ENCODE results near the gene ASIC2.

The ASIC2 gene

DNA sequence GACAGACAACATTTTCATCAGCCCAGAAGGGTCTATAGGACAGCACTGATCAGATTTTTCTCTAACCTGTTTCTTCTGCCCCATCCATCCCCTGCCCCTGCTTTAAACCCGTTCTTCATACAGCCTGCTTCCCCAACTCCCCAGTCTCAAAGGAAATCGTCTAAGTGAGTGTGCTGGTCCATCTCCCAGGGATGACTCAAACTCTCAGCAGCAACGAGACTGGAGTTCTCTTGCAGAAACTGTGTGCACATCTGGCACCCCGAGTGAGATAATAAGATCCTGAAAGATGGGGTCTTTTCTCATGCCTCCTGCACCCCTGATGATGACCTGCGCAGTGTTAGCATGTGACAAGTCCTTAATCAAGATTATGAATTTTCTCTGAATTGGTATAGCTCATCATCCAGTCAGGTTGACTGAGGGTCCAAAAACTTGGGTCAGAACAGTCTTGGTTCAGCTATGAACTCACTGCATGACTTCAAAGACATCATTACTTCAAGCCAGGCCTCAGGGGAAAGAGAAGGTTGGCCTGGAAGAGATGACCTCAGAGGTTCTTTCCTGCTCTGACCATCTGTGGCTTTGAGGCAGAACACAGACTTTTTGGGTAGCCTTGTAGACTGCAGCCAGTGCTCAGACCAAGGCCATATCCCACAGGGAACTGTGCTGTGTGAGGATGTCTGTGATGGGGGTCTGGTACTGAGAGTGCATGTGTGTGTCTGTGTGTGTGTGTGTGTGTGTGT lies 183.6 kb downstream of the ASIC2 start:
- no peak for DNase-seq

- no peak for DNase-seq
Observed at GRCh38 chr17:33106525-33107165, 186.4 kb downstream of the ASIC2 start.

- no peak for DNase-seq
Observed at GRCh38 chr17:33105911-33106310, 187.2 kb downstream of the ASIC2 start.

DNA sequence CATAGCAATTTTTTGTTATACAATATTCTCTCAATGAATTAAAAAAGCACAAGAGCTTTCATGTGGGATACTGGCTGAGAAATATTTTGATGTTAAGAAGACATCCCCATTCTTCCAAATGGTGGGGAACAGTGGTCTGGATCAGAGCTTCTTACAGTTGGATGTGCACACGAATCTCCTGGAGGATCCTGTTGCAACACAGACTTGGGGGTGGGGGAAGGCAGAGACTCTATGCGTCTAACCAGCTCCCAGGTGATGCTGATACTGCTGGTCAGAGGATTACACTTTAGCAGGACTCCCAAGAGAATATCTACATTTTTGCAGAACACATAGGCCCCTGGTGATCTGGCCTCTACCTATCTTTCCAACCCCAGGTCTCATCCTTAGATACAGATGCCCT lies 193.2 kb downstream of the ASIC2 start:
- no peak for DNase-seq

DNA sequence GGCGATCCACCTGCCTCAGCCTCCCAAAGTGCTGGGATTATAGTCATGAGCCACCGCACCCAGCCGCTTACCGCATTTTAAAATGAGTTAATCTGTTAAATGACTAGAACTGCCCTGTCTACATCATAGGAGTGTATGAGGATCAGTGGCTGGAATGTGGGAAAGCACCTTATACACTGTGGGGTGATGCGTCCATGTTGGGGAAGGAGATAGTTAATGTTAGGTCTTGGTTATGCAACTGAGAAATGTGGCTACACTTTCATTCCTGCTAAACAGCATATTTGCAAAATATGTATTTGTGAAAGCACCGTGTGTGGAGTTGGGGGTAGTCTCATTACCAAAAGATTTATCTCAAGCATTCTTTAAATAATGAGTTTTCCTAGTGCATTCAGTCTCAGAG lies 193.8 kb downstream of the ASIC2 start:
- DNase-seq = no peak

DNA sequence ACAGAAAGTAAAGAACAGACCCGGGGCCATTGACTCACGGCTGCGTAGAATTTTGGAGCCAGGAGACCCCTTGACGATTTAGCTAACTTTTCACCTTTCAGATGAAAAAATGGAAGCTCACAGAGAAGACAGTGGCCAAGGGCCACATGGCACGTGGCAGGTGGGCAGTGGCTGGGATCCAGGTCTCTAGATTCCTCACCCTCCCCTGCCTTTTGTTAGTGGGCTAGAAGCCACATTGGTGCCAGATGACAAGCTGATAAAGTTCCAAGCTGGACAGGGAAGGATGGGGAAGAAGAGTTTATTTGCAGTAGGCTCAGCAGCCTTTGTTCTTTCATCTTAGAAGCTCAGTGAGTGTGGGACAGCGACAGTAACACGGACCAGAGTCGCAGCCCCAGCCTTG lies 195.7 kb downstream of the ASIC2 start:
- no peak for DNase-seq

DNA sequence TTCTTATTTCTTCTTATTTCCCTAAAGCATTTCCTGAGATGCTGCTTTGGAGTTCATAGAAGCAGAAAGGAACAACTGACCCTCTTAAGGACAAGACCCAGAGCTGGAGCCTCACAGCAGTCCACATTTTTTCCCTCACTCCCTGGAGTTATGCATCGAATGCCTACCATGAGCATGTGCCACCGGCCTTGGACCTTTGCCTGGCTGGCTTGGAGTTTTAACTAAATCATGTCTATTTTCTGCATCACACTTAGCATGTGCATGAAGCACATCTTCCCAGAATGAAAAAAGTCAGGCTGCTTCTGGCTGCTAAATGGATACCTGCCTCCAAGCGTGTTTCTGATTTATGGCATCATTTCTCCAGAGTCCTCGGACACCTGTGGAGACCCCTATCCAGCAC lies 196.9 kb downstream of the ASIC2 start:
- no peak for DNase-seq

GRCh38 chr17:33091271-33091670 lies 201.8 kb downstream of the ASIC2 start:
- no peak for DNase-seq

GRCh38 chr17:33090806-33091205 lies 202.3 kb downstream of the ASIC2 start:
- no peak for DNase-seq

DNA sequence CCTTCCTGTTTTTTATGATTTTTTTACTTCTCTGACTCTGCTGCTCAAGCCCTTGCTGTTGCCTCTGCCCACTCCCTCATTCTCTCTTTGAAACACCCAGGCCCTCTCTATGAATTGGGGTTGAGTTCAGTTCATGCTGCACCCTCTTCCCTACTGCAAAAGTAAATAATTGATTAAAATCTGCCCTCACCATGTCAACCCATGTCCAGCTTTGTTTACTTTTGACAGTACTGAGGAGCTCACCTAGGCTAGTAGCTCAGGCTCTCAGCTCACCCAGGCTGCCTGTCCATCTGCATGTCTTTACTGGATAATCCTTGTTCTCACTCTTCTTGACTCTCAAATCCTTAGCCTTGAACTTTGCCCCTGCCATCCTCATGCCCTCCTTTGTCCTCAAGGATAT lies 206.2 kb downstream of the ASIC2 start:
- no peak for DNase-seq

DNA sequence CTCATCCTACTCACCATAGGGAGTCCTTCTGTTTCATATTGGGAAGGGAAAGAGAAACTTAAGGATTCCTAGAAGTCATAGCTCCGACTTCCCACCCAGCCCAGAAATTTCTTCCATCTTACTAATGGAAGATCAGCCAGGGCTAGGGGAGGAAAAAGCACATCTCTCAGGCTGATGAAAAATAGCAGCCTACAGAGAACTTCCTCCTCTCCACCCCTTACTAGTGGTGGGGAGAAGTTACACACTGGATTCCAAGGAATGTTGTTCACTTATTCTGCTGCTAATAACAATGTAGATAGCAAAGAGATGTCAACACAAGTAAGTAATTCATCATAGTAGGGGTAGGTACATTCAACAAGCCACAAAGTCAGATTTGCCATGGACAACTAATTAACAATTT lies 207.1 kb downstream of the ASIC2 start:
- no peak for DNase-seq

- no peak for DNase-seq
Observed at GRCh38 chr17:33085256-33085655, 207.8 kb downstream of the ASIC2 start.

GRCh38 chr17:33084755-33085154 lies 208.3 kb downstream of the ASIC2 start:
- DNase-seq = no peak

GRCh38 chr17:33082529-33083173 lies 210.4 kb downstream of the ASIC2 start:
- no peak for DNase-seq

- no peak for DNase-seq
Observed at GRCh38 chr17:33080091-33080490, 213.0 kb downstream of the ASIC2 start.

GRCh38 chr17:33079201-33079600 lies 213.9 kb downstream of the ASIC2 start:
- DNase-seq = no peak

DNA sequence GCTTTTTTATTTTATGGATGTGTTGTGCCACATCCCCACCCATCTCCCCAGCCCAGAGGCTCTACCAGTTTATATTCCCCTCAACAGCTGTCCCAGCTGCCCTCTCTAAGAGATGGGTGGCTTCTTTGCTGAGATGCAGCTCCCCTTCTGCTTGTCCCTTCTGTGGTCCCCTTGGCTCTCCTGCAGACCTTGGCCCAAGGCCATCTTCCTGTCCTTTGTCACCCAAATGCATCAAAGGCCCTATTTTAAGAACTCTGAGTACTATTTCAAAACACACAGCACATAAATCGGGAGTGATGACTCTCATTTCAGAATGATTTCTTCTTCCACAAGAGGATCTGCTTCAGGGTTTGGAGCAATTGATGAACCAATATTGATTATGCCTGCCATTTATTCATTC lies 216.1 kb downstream of the ASIC2 start:
- no peak for DNase-seq

- no peak for DNase-seq
Observed at GRCh38 chr17:33073416-33073815, 219.7 kb downstream of the ASIC2 start.

DNA sequence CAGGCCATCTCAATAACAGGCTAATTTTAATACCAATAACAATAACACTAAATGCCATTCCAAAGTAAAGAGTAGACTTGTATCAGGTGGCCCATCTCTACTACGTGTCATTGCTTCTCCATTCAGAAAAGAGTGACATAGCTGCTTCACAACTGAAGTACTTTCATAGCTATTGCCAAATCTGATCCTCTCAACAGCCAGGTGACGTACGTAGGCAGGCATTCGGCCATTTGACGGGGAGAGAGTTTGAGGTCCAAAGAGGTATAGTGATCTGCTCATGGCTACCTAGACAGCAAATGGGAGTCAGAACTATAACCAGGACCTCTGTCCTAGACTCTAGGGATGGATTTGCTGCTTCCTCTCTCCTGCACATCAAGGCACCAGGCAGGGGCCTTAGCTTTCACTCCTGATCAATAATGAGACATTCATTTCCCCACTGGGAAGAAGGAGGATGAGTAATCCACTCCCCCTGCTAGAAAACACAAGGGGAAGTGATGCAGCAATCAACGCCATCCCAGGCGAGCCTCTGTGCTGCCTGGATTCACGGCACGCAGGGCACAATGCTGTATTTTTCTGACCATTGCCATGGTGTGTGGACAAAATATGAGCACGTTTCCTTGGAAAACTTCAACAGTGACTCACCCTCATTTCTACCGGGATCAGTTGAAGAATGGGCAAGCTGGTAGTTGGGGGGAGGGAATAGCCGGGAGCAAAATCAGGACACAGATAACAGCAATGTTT lies 220.5 kb downstream of the ASIC2 start:
- no peak for DNase-seq

GRCh38 chr17:33071656-33072055 lies 221.4 kb downstream of the ASIC2 start:
- DNase-seq = no peak

DNA sequence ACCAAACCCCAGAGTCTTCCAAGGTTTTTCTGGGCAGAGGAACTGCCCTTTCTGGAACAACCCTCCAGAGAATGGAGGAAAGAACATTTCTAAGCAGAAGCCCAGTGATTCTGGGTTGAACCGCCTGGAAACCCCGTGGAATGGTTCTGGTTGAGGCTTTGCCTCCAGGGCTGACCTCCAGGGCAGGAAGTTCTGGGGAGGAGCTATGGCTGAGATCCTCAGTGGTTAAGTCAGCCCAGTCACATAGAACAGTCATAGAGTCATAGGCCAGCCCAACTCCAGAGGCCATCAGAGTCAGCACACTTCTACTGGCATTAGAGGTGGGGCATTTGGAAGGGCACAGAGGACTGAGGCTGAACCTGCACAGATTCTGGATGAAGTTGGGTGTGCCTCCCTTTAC lies 235.5 kb downstream of the ASIC2 start:
- no peak for DNase-seq

DNA sequence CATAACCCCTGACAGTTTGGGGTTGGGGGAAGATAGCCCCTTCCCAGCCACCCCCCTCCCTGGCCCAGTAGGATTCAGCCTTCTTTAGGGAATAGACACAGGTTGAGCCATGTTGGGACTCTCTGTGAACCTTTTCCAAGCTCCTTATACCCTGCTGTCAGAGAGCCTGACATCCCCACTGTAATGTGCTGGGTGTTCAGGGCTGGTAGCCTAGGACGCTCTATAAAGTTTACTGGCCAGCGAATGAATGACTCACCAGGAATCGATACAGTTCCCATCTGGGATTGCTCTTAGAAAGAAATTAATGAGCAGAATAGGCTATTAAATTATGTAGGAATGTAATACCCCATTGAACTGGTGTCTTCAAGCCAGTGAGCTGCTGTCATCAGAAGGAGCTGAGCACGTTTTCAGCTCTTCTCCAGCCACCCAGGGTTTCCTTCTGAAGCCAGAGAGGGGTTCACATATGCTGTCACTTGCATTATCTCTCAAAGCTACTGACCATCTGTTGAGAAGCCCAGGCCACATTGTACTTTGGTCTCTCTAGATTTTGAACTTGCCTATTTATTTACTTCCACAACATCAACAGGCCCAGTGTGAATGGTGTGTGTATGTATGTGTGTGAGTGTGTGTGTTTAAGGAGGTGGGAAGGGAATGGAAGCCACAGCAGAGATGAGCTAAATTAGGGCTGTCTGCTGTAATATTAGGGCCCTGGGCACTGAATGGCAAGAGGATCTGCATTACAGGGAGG lies 236.5 kb downstream of the ASIC2 start:
- no peak for DNase-seq

- no peak for DNase-seq
Observed at GRCh38 chr17:33055746-33056145, 237.3 kb downstream of the ASIC2 start.
